Measurements from ENCODE around the gene PID1. TPM values are rescaled to one million over a fixed set of nuclear protein-coding genes. Genes with fewer than 3 reads are reported as not detected.

The PID1 gene
- polyA plus RNA-seq, 3 donors, result 61.8 to 117 (median 62.3) TPM

DNA sequence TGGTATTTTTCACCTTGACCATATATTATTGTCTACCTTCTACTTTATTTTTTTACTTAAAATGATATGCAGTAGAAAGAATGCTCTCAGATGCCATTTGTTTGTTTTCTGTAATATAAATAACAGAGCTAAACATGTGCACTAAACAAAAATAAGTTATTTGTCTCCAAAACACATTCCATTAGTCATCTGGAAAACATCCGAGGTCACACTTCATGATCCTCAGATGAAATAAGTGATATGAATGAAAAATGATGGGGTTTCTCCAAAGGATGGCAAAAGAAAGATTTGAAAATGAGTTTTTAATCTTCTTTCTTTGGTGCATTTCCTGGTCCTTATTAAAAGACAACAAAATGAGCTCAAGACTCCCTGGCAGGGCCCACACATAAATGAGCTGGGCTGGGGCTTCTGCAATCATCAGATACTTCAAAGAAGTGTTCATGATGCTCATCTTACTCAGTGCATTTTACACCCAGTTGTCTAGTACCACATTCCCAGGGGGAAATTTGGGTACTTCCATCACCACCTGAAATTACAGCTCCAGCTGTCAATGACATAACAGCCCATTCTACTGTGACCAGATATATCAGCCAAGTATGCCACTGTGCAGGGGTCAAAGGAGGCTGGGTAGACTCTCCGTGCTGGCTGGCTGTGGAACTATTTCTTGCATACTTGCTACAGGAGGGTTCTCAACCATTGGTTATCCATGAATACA, 283.5 kb downstream of the PID1 start:
- no peaks in the 10 kb centered on the region for H3K27me3 Mint-ChIP-seq (ENCODE audit: low read depth in 3 of 3)
- intact Hi-C loops (cut with micrococcal nuclease), result no loop called here
- H3K9me3 Mint-ChIP-seq, result peaks cover 4 to 27% (median 17%) of the 10 kb centered on the region in 7 donors
- H3K27ac Mint-ChIP-seq, result no peak overlapping the region
- no peaks in the 10 kb centered on the region for H3K36me3 Mint-ChIP-seq
- no CpG with 5 or more reads among the region's 2 CpGs for WGBS (ENCODE audit: insufficient coverage)
- Histone ChIP-seq H3K79me2 (ENCODE audit: insufficient read depth, low read length) (no peaks in the 10 kb centered on the region), H3K27me3 (ENCODE audit: control insufficient read depth in 2 of 2, insufficient read depth in 2 of 2, low read length in 2 of 2) (no peaks in the 10 kb centered on the region), H2AFZ (ENCODE audit: insufficient read depth, low read depth, low read length, poor library complexity, severe bottlenecking) (no peak overlapping the region), H3K36me3 (replicated peaks in 1 of 2; ENCODE audit: control insufficient read depth in 1 of 2, insufficient read depth in 2 of 2, low read length in 2 of 2) (no peaks in the 10 kb centered on the region), H3K4me3 (replicated peaks in 1 of 3; ENCODE audit: low read depth in 2 of 3, low read length in 3 of 3) (no peak overlapping the region), H3K9me3 (replicated peaks in 1 of 2; ENCODE audit: control insufficient read depth in 1 of 2, insufficient read depth in 1 of 2, low read length in 2 of 2) (peaks cover 21 to 36% of the 10 kb centered on the region in 2 donors), H3K4me2 (replicated peaks; ENCODE audit: extremely low read depth, low read length, poor library complexity, severe bottlenecking) (no peak overlapping the region), H3K9ac (ENCODE audit: insufficient read depth, low read length, poor library complexity, severe bottlenecking) (no peak overlapping the region), H3K27ac (ENCODE audit: low read depth in 1 of 2, low read length in 2 of 2) (no peak overlapping the region), H4K20me1 (ENCODE audit: insufficient read depth, low read length) (no peaks in the 10 kb centered on the region), H3K4me1 (ENCODE audit: control insufficient read depth in 1 of 2, insufficient read depth in 2 of 2, low read length in 2 of 2) (no peaks in the 10 kb centered on the region)
- no peaks in the 10 kb centered on the region for H3K4me1 Mint-ChIP-seq
- TF ChIP-seq, protein P1, sequence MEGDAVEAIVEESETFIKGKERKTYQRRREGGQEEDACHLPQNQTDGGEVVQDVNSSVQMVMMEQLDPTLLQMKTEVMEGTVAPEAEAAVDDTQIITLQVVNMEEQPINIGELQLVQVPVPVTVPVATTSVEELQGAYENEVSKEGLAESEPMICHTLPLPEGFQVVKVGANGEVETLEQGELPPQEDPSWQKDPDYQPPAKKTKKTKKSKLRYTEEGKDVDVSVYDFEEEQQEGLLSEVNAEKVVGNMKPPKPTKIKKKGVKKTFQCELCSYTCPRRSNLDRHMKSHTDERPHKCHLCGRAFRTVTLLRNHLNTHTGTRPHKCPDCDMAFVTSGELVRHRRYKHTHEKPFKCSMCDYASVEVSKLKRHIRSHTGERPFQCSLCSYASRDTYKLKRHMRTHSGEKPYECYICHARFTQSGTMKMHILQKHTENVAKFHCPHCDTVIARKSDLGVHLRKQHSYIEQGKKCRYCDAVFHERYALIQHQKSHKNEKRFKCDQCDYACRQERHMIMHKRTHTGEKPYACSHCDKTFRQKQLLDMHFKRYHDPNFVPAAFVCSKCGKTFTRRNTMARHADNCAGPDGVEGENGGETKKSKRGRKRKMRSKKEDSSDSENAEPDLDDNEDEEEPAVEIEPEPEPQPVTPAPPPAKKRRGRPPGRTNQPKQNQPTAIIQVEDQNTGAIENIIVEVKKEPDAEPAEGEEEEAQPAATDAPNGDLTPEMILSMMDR (IDR thresholded peaks at IDR 0.05), result no peak
- H3K4me3 Mint-ChIP-seq, result no peak overlapping the region
- DNase-seq, result no peak

DNA sequence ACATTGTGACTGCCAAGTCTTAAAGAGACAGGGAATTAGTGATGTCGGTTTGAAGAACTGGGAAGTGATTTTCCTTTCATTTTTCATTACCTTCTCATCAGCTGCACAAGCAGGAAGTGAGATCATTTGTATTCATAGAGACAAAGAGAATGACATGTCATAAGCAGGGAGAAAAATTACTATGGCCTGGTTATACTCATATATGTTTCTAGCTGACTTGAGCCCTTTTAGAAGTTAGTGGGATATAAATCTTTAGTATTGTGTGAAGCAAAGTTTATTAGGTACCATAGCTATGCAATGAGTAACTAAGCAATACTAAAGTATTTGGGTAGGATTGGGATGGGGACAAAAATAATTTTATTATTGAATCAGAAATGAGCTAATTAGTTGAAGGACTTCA, 284.1 kb downstream of the PID1 start:
- Mint-ChIP-seq H3K27me3 (ENCODE audit: low read depth in 3 of 3) (no peaks in the 10 kb centered on the region), H3K27ac (no peak overlapping the region), H3K36me3 (no peaks in the 10 kb centered on the region), H3K4me1 (no peaks in the 10 kb centered on the region), H3K9me3 (peaks cover 2 to 23% (median 14%) of the 10 kb centered on the region in 7 donors), H3K4me3 (no peak overlapping the region)
- no peak overlapping the region for H2AFZ ChIP-seq (ENCODE audit: insufficient read depth, low read depth, low read length, poor library complexity, severe bottlenecking)
- H3K79me2 ChIP-seq (ENCODE audit: insufficient read depth, low read length), result no peaks in the 10 kb centered on the region
- H3K4me2 ChIP-seq (replicated peaks; ENCODE audit: extremely low read depth, low read length, poor library complexity, severe bottlenecking), result no peak overlapping the region
- H3K4me1 ChIP-seq (ENCODE audit: control insufficient read depth in 1 of 2, insufficient read depth in 2 of 2, low read length in 2 of 2), result no peaks in the 10 kb centered on the region
- no peaks in the 10 kb centered on the region for H4K20me1 ChIP-seq (ENCODE audit: insufficient read depth, low read length)
- TF ChIP-seq, protein P1 (IDR thresholded peaks at IDR 0.05), result no peak
- H3K9me3 ChIP-seq (replicated peaks in 1 of 2; ENCODE audit: control insufficient read depth in 1 of 2, insufficient read depth in 1 of 2, low read length in 2 of 2), result peaks cover 15 to 33% of the 10 kb centered on the region in 2 donors
- H3K9ac ChIP-seq (ENCODE audit: insufficient read depth, low read length, poor library complexity, severe bottlenecking), result no peak overlapping the region
- intact Hi-C loops (cut with micrococcal nuclease), result no loop called here
- no peak for DNase-seq
- H3K27me3 ChIP-seq (ENCODE audit: control insufficient read depth in 2 of 2, insufficient read depth in 2 of 2, low read length in 2 of 2), result no peaks in the 10 kb centered on the region
- WGBS (ENCODE audit: insufficient coverage), result no CpG with 5 or more reads among the region's 1 CpG
- no peak overlapping the region for H3K4me3 ChIP-seq (replicated peaks in 1 of 3; ENCODE audit: low read depth in 2 of 3, low read length in 3 of 3)
- no peaks in the 10 kb centered on the region for H3K36me3 ChIP-seq (replicated peaks in 1 of 2; ENCODE audit: control insufficient read depth in 1 of 2, insufficient read depth in 2 of 2, low read length in 2 of 2)
- no peak overlapping the region for H3K27ac ChIP-seq (ENCODE audit: low read depth in 1 of 2, low read length in 2 of 2)
